ENCODE results near the gene HAAO. TPM values are rescaled to one million over a fixed set of nuclear protein-coding genes. Genes with fewer than 3 reads are reported as not detected.
A peak's percentile ranks its signal among the peaks of the same experiment; 100 is the strongest.

Gene HAAO
- total RNA-seq, 2 donors from 2014 or later: 1.4 to 3.1 TPM

DNA sequence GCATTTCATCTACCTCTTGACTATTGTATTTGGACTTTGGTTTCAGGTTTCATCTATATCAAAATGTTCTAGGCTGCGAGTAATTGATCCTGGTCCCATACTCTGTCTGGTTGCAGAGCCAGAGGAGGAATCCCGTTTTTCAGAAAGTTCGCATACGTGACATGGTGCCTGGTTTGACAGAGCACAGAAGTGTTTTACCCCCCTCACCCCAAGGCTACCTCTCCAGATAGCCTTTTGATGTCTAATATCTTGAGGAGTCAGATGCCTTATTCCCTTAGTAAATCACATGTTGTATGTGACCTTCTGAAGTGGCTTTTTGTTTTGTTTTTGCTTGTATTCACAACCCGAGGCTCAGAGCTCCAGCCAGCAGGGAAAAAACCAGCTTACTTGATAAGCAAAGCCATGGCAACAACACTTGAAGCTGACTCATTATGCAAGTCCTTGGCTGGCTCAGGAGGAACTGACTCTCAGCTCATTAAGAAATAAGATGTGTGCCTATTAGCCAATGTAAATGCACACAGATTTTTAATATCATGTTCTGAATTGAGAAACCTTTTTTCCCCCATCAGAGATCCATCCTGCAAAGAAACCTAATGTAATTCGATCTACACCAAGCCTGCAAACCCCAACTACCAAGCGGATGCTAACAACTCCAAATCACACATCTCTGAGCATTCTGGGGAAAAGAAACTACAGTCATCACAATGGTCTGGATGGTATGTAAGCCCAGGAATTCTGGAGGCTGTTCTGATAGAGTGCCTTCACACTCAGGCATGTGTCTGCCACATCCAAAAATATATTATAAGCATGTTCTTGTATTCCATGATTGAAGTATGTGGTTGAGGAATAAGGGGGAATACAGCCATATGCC lies 69.8 kb downstream of the HAAO start:
- ATAC-seq (peak; percentile 76 to 91), DNase-seq (ENCODE audit: low spot score in 2 of 2) (peak in 1 of 2 donors; percentile 49)
- Mint-ChIP-seq H3K27ac (peak overlapping the region in 1 of 2 donors; percentile 77), H3K9me3 (no peaks in the 10 kb centered on the region), H3K36me3 (no peaks in the 10 kb centered on the region)

DNA sequence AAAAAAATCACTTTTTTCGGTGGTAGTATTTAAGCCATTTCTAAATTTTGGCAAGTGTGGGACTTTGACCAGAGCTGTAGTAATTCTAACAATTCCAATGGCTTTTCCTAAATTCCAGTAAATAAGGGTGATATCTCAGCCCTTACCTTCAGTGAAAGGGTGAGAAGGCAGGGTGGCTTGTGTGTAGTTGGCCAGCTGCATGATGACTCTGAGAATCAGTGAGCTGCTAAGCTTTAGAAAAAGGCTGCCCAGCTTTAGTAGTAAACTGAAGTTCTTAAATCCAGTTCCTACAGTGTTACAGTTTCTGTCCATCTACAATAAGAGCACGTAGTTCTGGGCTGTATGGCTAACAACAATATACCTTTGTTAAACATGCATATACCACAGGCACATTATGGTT lies 70.5 kb downstream of the HAAO start:
- ATAC-seq: peak in 1 of 2 donors; percentile 17
- no peak for DNase-seq (ENCODE audit: low spot score in 2 of 2)
- H3K36me3 Mint-ChIP-seq: no peaks in the 10 kb centered on the region
- no peaks in the 10 kb centered on the region for H3K9me3 Mint-ChIP-seq
- H3K27ac Mint-ChIP-seq: no peak overlapping the region

Other genes starting within 250 kb of the HAAO start
- gene MTA3, start 224.0 kb downstream of the HAAO start, total RNA-seq: 10 to 100 TPM; 30.1 to 44.1 TPM
- gene OXER1, start 28.4 kb downstream of the HAAO start, total RNA-seq: under 1 TPM; 0.25 to 0.54 TPM